Measurements from ENCODE around the gene NUP50.

- TF ChIP-seq CTCF (IDR thresholded peaks at IDR 0.05; ENCODE audit: low read depth, low read length) (no peak), EZH2phosphoT487 (IDR thresholded peaks at IDR 0.05; ENCODE audit: low read depth) (no peak)
These were observed 52.6 kb downstream of the NUP50 start for GRCh38 chr22:45216133-45217003.
